Measurements from ENCODE around the gene TMEM260. TPM values are rescaled to one million over a fixed set of nuclear protein-coding genes. Genes with fewer than 3 reads are reported as not detected.
"Not testable (repeated sequence)": the region's sequence is repeated elsewhere in the genome, so short reads cannot be mapped to it uniquely, and the experiment has no call there.

Gene TMEM260
- total RNA-seq, 4 donors from 2014 or later = 8.7 to 17.8 (median 11.2) TPM

DNA sequence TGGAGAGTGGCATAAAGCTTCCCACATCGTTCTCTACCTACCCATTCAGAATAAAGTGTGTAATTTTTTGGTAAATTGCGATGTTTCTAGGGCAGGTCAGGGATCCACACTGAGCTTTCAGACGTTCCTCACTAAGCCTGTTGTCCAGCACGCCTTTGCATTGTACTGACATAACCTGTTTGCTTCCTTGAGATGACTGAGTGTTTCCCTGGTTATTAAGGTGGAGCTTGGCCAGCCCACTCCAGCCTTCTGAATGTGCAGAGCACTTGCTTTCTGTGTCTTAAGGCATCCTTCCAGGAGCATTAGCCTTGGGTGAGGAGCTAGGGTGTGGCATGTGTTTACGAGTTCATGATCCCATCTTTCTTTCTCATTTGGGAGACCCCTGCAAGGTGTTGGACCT is 96.4 kb downstream of the TMEM260 start:
- Histone ChIP-seq H3K4me1 (no peaks in the 10 kb centered on the region), H3K9me3 (peaks cover 0 to 17% (median 0%) of the 10 kb centered on the region in 3 donors), H3K27ac (no peak overlapping the region), H3K4me3 (no peak overlapping the region), H3K36me3 (no peaks in the 10 kb centered on the region), H3K27me3 (no peaks in the 10 kb centered on the region)
- no peak for ATAC-seq
- TF ChIP-seq, protein P1, sequence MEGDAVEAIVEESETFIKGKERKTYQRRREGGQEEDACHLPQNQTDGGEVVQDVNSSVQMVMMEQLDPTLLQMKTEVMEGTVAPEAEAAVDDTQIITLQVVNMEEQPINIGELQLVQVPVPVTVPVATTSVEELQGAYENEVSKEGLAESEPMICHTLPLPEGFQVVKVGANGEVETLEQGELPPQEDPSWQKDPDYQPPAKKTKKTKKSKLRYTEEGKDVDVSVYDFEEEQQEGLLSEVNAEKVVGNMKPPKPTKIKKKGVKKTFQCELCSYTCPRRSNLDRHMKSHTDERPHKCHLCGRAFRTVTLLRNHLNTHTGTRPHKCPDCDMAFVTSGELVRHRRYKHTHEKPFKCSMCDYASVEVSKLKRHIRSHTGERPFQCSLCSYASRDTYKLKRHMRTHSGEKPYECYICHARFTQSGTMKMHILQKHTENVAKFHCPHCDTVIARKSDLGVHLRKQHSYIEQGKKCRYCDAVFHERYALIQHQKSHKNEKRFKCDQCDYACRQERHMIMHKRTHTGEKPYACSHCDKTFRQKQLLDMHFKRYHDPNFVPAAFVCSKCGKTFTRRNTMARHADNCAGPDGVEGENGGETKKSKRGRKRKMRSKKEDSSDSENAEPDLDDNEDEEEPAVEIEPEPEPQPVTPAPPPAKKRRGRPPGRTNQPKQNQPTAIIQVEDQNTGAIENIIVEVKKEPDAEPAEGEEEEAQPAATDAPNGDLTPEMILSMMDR (IDR thresholded peaks at IDR 0.05) = no peak
- TF ChIP-seq POLR2AphosphoS5 (IDR thresholded peaks at IDR 0.05) (no peak), EP300 (IDR thresholded peaks at IDR 0.05) (no peak), POLR2A (IDR thresholded peaks at IDR 0.05) (no peak)
- 37 to 71% methylated on average over 4 of the region's 5 CpGs for WGBS, 2 donors (ENCODE audit: low coverage in 1 of 2)

DNA sequence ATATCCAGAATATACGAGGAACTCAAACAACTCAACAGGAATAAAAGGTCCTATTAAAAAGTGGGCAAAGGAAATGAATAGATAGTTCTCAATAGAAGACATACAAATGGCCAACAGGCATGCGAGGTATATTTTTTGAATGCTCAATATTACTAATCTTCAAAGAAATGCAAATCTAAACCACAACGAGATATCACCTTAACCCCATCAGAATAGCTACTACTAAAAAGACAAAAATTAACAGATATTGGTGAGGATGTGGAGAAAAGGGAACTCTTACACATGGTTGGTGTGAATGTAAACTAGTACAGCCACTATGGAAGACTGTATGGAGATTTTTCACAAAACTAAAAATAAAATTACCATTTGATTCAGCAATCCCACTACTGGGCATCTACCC is 99.2 kb downstream of the TMEM260 start:
- Histone ChIP-seq H3K4me1 (no peaks in the 10 kb centered on the region), H3K27me3 (no peaks in the 10 kb centered on the region), H3K27ac (no peak overlapping the region), H3K36me3 (no peaks in the 10 kb centered on the region), H3K4me3 (no peak overlapping the region), H3K9me3 (peaks cover 0 to 19% (median 0%) of the 10 kb centered on the region in 3 donors)
- TF ChIP-seq, protein P1 (IDR thresholded peaks at IDR 0.05) = no peak
- TF ChIP-seq EP300 (IDR thresholded peaks at IDR 0.05) (no peak), POLR2A (IDR thresholded peaks at IDR 0.05) (no peak), POLR2AphosphoS5 (IDR thresholded peaks at IDR 0.05) (no peak)
- ATAC-seq = no peak
- 77 to 95% methylated on average over 2 to 3 of the region's 3 CpGs for WGBS, 2 donors (ENCODE audit: low coverage in 1 of 2)

DNA sequence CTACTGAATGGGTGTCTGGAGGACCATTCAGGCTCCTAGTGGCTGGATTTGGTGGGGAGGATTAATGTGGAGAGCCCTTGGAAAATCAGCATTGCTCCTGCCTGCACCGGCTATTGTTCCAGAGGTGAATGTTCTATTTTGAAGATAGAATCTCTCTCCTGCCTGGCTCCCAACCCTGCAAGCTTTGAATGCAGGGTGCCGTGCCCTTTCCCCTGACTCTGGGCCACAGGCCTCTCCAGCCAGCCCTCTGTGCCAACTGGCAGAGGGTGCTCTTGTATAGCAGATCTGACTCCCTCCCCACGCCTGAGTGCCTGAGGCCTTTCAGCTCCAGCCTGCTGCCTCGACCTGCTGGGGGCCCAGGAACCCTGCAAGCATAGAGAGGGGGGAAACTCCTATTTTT is 106.8 kb downstream of the TMEM260 start:
- H3K27ac ChIP-seq = no peak overlapping the region
- TF ChIP-seq POLR2AphosphoS5 (IDR thresholded peaks at IDR 0.05) = no peak
- TF ChIP-seq EP300 (IDR thresholded peaks at IDR 0.05) = no peak
- no peak for TF ChIP-seq POLR2A (IDR thresholded peaks at IDR 0.05)
- TF ChIP-seq, protein P1 (IDR thresholded peaks at IDR 0.05) = no peak
- ATAC-seq = no peak
- no peaks in the 10 kb centered on the region for H3K27me3 ChIP-seq
- 60% methylated on average over 3 of the region's 4 CpGs; no CpG with 5 or more reads in 1 of the 2 donors for whole genome bisulfite sequencing, 2 donors (ENCODE audit: low coverage in 1 of 2)
- H3K4me1 ChIP-seq = no peaks in the 10 kb centered on the region
- H3K9me3 ChIP-seq = no peaks in the 10 kb centered on the region
- H3K36me3 ChIP-seq = no peaks in the 10 kb centered on the region
- no peak overlapping the region for H3K4me3 ChIP-seq

DNA sequence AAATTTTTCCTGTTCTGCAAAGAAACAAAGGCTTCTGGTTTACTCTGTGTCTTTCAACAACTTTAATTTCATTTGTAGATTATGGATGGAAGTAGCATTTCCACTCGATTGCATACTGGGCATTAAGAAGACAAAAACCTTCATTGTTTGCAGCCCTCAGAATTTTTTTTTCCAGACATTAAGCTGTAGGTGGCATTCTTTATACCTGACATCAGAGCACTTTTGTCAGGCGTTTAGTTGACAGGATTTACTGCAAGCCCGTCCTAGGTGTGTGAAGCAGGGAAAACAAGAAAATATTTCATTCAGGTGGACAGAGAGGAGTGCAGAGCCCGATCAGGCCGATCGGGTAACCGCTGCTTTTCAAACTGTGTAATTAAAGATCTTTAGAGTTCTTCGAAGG is 107.5 kb downstream of the TMEM260 start:
- Histone ChIP-seq H3K27ac (no peak overlapping the region), H3K27me3 (no peaks in the 10 kb centered on the region), H3K36me3 (no peaks in the 10 kb centered on the region), H3K4me3 (no peak overlapping the region), H3K9me3 (no peaks in the 10 kb centered on the region), H3K4me1 (no peaks in the 10 kb centered on the region)
- 60 to 72% methylated on average over 8 of the region's 8 CpGs for WGBS, 2 donors (ENCODE audit: low coverage in 1 of 2)
- TF ChIP-seq EP300 (IDR thresholded peaks at IDR 0.05) = no peak
- TF ChIP-seq, protein P1 (IDR thresholded peaks at IDR 0.05) = no peak
- TF ChIP-seq POLR2A (IDR thresholded peaks at IDR 0.05) = no peak
- no peak for TF ChIP-seq POLR2AphosphoS5 (IDR thresholded peaks at IDR 0.05)
- ATAC-seq = no peak

DNA sequence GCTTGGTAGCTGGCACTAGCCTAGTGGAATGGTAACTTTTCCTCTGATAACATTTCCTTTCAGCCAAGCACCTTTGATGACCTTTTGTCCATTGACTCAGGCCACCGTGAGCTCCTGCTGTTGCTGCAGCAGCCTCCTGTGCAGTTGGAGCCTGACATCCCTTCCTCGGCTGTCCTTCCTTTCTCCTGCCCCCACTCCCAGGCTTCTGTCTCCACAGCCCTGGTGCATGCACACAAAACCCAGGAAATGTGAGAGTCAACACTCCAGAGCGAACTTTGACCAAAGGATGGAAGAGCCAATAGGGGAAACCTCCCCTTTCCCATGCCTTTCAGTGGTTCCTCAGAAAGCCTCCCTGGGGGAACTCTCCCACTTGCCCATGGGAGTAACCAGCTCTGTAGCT is 115.0 kb downstream of the TMEM260 start:
- TF ChIP-seq POLR2A (IDR thresholded peaks at IDR 0.05) = no peak
- TF ChIP-seq EP300 (IDR thresholded peaks at IDR 0.05) = no peak
- TF ChIP-seq, protein P1 (IDR thresholded peaks at IDR 0.05) = no peak
- no peak for TF ChIP-seq POLR2AphosphoS5 (IDR thresholded peaks at IDR 0.05)
- WGBS, 2 donors (ENCODE audit: low coverage in 1 of 2) = 75 to 82% methylated on average over 3 of the region's 3 CpGs
- ATAC-seq = no peak
- Histone ChIP-seq H3K27ac (no peak overlapping the region), H3K27me3 (no peaks in the 10 kb centered on the region), H3K4me1 (no peaks in the 10 kb centered on the region), H3K9me3 (no peaks in the 10 kb centered on the region), H3K4me3 (no peak overlapping the region), H3K36me3 (no peaks in the 10 kb centered on the region)

DNA sequence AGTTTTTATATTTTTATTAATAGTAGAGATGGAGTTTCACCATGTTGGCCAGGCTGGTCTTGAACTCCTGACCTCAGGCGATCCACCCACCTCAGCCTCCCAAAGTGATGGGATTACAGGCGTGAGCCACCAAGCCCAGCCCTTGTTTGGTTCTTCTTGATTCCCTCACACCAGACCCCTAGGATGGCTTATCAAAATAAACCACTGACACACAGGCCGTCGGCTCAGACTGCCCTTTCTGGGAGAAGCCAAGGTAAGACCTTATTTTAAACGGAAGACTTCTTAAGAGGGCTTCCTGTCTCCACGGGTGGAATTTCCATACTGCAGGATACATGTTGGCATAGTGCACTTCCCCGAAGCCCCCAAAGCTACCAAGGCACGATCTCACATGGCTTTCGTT is 115.6 kb downstream of the TMEM260 start:
- 62 to 67% methylated on average over 7 to 8 of the region's 9 CpGs for WGBS, 2 donors (ENCODE audit: low coverage in 1 of 2)
- H3K27ac ChIP-seq, H3K4me1 ChIP-seq, H3K4me3 ChIP-seq, H3K9me3 ChIP-seq, ATAC-seq, H3K36me3 ChIP-seq, H3K27me3 ChIP-seq: not testable (repeated sequence)
